ENCODE measurements around the gene PDE1A.

- TF ChIP-seq PRDM10 (tag by site-specific recombination; IDR thresholded peaks at IDR 0.05) (no peak), ZNF623 (tag by site-specific recombination; IDR thresholded peaks at IDR 0.05) (no peak), YY1 (tag by site-specific recombination; IDR thresholded peaks at IDR 0.05) (no peak), CTCF (tag by site-specific recombination; IDR thresholded peaks at IDR 0.05) (no peak), MYNN (tag by site-specific recombination; IDR thresholded peaks at IDR 0.05; ENCODE audit: borderline replicate concordance) (no peak), ZNF777 (tag by site-specific recombination; IDR thresholded peaks at IDR 0.05; ENCODE audit: borderline replicate concordance) (no peak), ZBTB49 (tag by site-specific recombination; IDR thresholded peaks at IDR 0.05; ENCODE audit: low read depth) (no peak), KLF9 (tag by site-specific recombination; IDR thresholded peaks at IDR 0.05; ENCODE audit: low read depth) (no peak), ZSCAN5A (tag by site-specific recombination; IDR thresholded peaks at IDR 0.05) (no peak)
These were observed 316.5 kb downstream of the PDE1A start for GRCh38 chr2:182110347-182110746.
